PC-9 (cell line): ENCODE measurements around the gene ERCC6L2. TPM values are rescaled to one million over a fixed set of nuclear protein-coding genes. Genes with fewer than 3 reads are reported as not detected.

Source experiments
- BruUV-seq: library from RNA; stranded (reverse); fragments of 400-500 nt; replicated peaks from 2 replicates; lab custom pipeline; 2021; lab: Mats Ljungman, UMichigan
- CTCF ChIA-PET: fragments of 300-600 bp; sonication (Branson Sonifier 250); formaldehyde crosslinking; loops from one replicate; lab custom pipeline; 2022; ENCODE audit warnings: antibody characterized with exemption; lab: Charles Lee
- POLR2A ChIA-PET: fragments of 300-600 bp; sonication (Branson Sonifier 250); formaldehyde crosslinking; loops from one replicate; lab custom pipeline; 2022; ENCODE audit warnings: antibody characterized with exemption; ENCODE audit not compliant: unreplicated experiment; lab: Charles Lee
- DNase-seq, 2 experiments: peaks; one replicate each; pipeline versions ENCODE4 v3.0.0 to v3.0.0-alpha.2; 2015 to 2022; ENCODE audit warnings: mixed read lengths in 1 of 2
- H2AFZ ChIP-seq: fragments of 200-600 bp; sonication (generic); 2 replicates; pipeline ENCODE4 v1.8.1; 2017; ENCODE audit warnings: antibody characterized with exemption
- H3F3A ChIP-seq: fragments of 200-600 bp; sonication (generic); 2 replicates; pipeline ENCODE4 v1.8.1; 2017; ENCODE audit warnings: antibody characterized with exemption, mild to moderate bottlenecking, low read depth; ENCODE audit not compliant: insufficient read depth
- H3K27ac ChIP-seq: fragments of 200-600 bp; sonication (generic); 2 replicates; pipeline ENCODE4 v1.6.1; 2016; ENCODE audit warnings: mixed run types
- H3K27me3 ChIP-seq: fragments of 200-600 bp; sonication (generic); 2 replicates; pipeline ENCODE4 v1.6.1; 2016; ENCODE audit warnings: low read depth, mixed run types; ENCODE audit not compliant: insufficient read depth
- H3K36me3 ChIP-seq: fragments of 200-600 bp; sonication (generic); 2 replicates; pipeline ENCODE4 v1.6.1; 2016; ENCODE audit warnings: low read depth, mixed run types
- H3K4me1 ChIP-seq: fragments of 200-600 bp; sonication (generic); replicated peaks from 2 replicates; pipeline ENCODE4 v1.6.1; 2016; ENCODE audit warnings: mixed run types; ENCODE audit not compliant: insufficient read depth
- H3K4me2 ChIP-seq: fragments of 200-600 bp; sonication (generic); 2 replicates; pipeline ENCODE4 v1.6.1; 2017; ENCODE audit warnings: mixed run types
- H3K4me3 ChIP-seq: fragments of 200-600 bp; sonication (generic); 2 replicates; pipeline ENCODE4 v1.6.1; 2016; ENCODE audit warnings: mixed run types
- H3K79me2 ChIP-seq: fragments of 200-600 bp; sonication (generic); 2 replicates; pipeline ENCODE4 v1.6.1; 2017; ENCODE audit warnings: low read depth, mixed run types
- H3K9me2 ChIP-seq: fragments of 200-600 bp; sonication (generic); 2 replicates; pipeline ENCODE4 v1.8.1; 2017; ENCODE audit warnings: mild to moderate bottlenecking; ENCODE audit not compliant: insufficient read depth
- H3K9me3 ChIP-seq: fragments of 200-600 bp; sonication (generic); 2 replicates; pipeline ENCODE4 v1.8.1; 2016; ENCODE audit warnings: low read depth; ENCODE audit not compliant: insufficient read depth
- H4K20me1 ChIP-seq: fragments of 200-600 bp; sonication (generic); 2 replicates; pipeline ENCODE4 v1.8.1; 2017; ENCODE audit not compliant: insufficient read depth
- CTCF ChIP-seq: fragments of 200-600 bp; sonication (generic); conservative IDR thresholded peaks from 2 replicates; pipeline ENCODE4 v1.6.1; 2017; ENCODE audit warnings: mixed run types, antibody characterized with exemption, mild to moderate bottlenecking, moderate library complexity
- EZH2 ChIP-seq: fragments of 200-600 bp; sonication (generic); IDR thresholded peaks from 2 replicates; pipeline ENCODE4 v1.8.0; 2017; ENCODE audit warnings: antibody characterized with exemption, low read depth
- intact Hi-C: fragments of 100-400 bp; cut with micrococcal nuclease; formaldehyde crosslinking; loops from one replicate; pipeline ENCODE4 v1.10.0; 2022; ENCODE audit not compliant: unreplicated experiment
- total RNA-seq: library from RNA; stranded (reverse); gene quantifications from 2 replicates; pipeline ENCODE4 v1.2.3, GENCODE V29; 2021

ERCC6L2 gene
- total RNA-seq, 1 experiment from 2014 or later = 41.4 TPM

GRCh38 chr9:95966306-95966705 lies 90.8 kb downstream of the ERCC6L2 start:
- H3K79me2 ChIP-seq = no peaks in the 10 kb centered on the region
- no peak for TF ChIP-seq EZH2
- ChIA-PET CTCF (no interaction called here), POLR2A (no interaction called here)
- H3K36me3 ChIP-seq = no peaks in the 10 kb centered on the region
- H3K9me3 ChIP-seq = no peaks in the 10 kb centered on the region
- BruUV-seq = no TSS peak
- H3K4me2 ChIP-seq = no peak overlapping the region
- H3K9me2 ChIP-seq = no peaks in the 10 kb centered on the region
- no peaks in the 10 kb centered on the region for H3K27me3 ChIP-seq
- no peaks in the 10 kb centered on the region for H3K4me1 ChIP-seq
- H3K27ac ChIP-seq = no peak overlapping the region
- H4K20me1 ChIP-seq = no peaks in the 10 kb centered on the region
- no peak overlapping the region for H2AFZ ChIP-seq
- no peak for DNase-seq
- intact Hi-C loops = no loop called here
- H3K4me3 ChIP-seq = no peak overlapping the region
- no peaks in the 10 kb centered on the region for H3F3A ChIP-seq

GRCh38 chr9:95970317-95970716 lies 94.8 kb downstream of the ERCC6L2 start:
- Histone ChIP-seq H4K20me1 (no peaks in the 10 kb centered on the region), H3K27me3 (no peaks in the 10 kb centered on the region), H2AFZ (no peak overlapping the region), H3K79me2 (no peaks in the 10 kb centered on the region), H3K9me3 (no peaks in the 10 kb centered on the region), H3F3A (no peaks in the 10 kb centered on the region), H3K4me2 (no peak overlapping the region), H3K36me3 (peaks cover 13% of the 10 kb centered on the region; the same call in 1 of the 2 replicates), H3K27ac (no peak overlapping the region), H3K9me2 (no peaks in the 10 kb centered on the region), H3K4me3 (no peak overlapping the region), H3K4me1 (no peaks in the 10 kb centered on the region)
- no peak for DNase-seq
- CTCF ChIA-PET = no interaction called here
- TF ChIP-seq CTCF = no peak
- no peak for TF ChIP-seq EZH2
- BruUV-seq = no TSS peak
- intact Hi-C loops = no loop called here
- POLR2A ChIA-PET = no interaction called here

- POLR2A ChIA-PET = no interaction called here
- no peak for TF ChIP-seq EZH2
- no peak for TF ChIP-seq CTCF
- no peaks in the 10 kb centered on the region for H3K79me2 ChIP-seq
- no peak for DNase-seq
- no peaks in the 10 kb centered on the region for H4K20me1 ChIP-seq
- no peaks in the 10 kb centered on the region for H3K9me3 ChIP-seq
- intact Hi-C loops = no loop called here
- no peaks in the 10 kb centered on the region; the same call in 1 of the 2 replicates for H3F3A ChIP-seq
- no TSS peak for BruUV-seq
- no peaks in the 10 kb centered on the region for H3K27me3 ChIP-seq
- CTCF ChIA-PET = interaction anchor here (0.6 kb wide), 1 partner anchor 131 kb away, joined by 6 read pairs; no protein-coding TSS in a partner anchor
- no peak overlapping the region for H3K4me3 ChIP-seq
- no peaks in the 10 kb centered on the region for H3K9me2 ChIP-seq
- peaks cover 13% of the 10 kb centered on the region; the same call in 1 of the 2 replicates for H3K36me3 ChIP-seq
- no peak overlapping the region for H3K4me2 ChIP-seq
- H3K4me1 ChIP-seq = no peaks in the 10 kb centered on the region
- H3K27ac ChIP-seq = no peak overlapping the region
- H2AFZ ChIP-seq = no peak overlapping the region
These were observed 96.3 kb downstream of the ERCC6L2 start for GRCh38 chr9:95971815-95972214.

GRCh38 chr9:95974389-95974788 lies 98.9 kb downstream of the ERCC6L2 start:
- Histone ChIP-seq H3K27me3 (no peaks in the 10 kb centered on the region), H3K27ac (no peak overlapping the region), H3F3A (no peaks in the 10 kb centered on the region; the same call in 1 of the 2 replicates), H3K36me3 (peaks cover 13% of the 10 kb centered on the region; the same call in 1 of the 2 replicates), H3K4me1 (no peaks in the 10 kb centered on the region), H4K20me1 (no peaks in the 10 kb centered on the region), H3K9me2 (no peaks in the 10 kb centered on the region), H2AFZ (no peak overlapping the region), H3K9me3 (no peaks in the 10 kb centered on the region), H3K79me2 (no peaks in the 10 kb centered on the region), H3K4me2 (no peak overlapping the region), H3K4me3 (no peak overlapping the region)
- ChIA-PET CTCF (no interaction called here), POLR2A (no interaction called here)
- DNase-seq = no peak
- BruUV-seq = no TSS peak
- no peak for TF ChIP-seq EZH2
- TF ChIP-seq CTCF = no peak
- intact Hi-C loops = no loop called here
